ENCODE measurements around the gene PPP4C. TPM values are rescaled to one million over a fixed set of nuclear protein-coding genes. Genes with fewer than 3 reads are reported as not detected.

PPP4C gene
- total RNA-seq, 4 donors from 2014 or later: 41.2 to 58.5 (median 48.6) TPM

DNA sequence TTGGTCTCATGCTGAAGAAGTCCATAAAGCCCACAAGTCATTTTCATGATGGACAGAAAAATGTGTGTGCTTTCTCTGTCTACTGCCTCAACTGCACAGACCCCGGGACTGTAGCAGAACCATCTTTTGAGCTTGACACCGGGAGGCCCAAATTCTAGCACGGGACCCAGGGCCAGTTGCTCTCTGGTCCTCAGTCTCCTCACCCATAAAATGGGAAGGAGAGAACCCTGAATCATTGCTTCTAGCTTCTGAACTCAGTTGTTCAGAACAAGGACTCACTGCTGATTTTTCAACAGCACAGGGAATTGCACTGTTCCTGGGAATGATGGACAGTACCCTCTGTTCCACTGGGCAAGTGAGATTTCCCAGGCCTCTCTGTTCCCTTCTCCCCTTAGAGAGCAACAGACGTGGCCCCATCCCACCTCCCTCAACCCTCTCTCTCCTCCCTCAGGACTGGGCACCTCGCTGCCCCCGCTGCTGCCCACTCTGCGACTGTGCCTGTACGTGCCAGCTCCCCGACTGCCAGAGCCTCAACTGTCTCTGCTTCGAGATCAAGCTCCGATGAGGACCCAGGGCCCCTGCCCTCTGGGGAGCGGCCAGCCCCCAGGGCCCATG is 12.4 kb upstream of the PPP4C start:
- TF ChIP-seq POLR2A (IDR thresholded peaks at IDR 0.05) (no peak), EP300 (IDR thresholded peaks at IDR 0.05) (no peak), POLR2AphosphoS5 (IDR thresholded peaks at IDR 0.05) (no peak)
- TF ChIP-seq, protein P1, sequence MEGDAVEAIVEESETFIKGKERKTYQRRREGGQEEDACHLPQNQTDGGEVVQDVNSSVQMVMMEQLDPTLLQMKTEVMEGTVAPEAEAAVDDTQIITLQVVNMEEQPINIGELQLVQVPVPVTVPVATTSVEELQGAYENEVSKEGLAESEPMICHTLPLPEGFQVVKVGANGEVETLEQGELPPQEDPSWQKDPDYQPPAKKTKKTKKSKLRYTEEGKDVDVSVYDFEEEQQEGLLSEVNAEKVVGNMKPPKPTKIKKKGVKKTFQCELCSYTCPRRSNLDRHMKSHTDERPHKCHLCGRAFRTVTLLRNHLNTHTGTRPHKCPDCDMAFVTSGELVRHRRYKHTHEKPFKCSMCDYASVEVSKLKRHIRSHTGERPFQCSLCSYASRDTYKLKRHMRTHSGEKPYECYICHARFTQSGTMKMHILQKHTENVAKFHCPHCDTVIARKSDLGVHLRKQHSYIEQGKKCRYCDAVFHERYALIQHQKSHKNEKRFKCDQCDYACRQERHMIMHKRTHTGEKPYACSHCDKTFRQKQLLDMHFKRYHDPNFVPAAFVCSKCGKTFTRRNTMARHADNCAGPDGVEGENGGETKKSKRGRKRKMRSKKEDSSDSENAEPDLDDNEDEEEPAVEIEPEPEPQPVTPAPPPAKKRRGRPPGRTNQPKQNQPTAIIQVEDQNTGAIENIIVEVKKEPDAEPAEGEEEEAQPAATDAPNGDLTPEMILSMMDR (IDR thresholded peaks at IDR 0.05): no peak
- H3K27me3 ChIP-seq: no peaks in the 10 kb centered on the region
- H3K36me3 ChIP-seq: peaks cover 0 to 18% of the 10 kb centered on the region in 2 donors
- peak overlapping the region; percentile 60 to 96 for H3K4me3 ChIP-seq
- H3K9me3 ChIP-seq: no peaks in the 10 kb centered on the region
- H3K4me1 ChIP-seq: peaks cover 0 to 56% (median 30%) of the 10 kb centered on the region in 3 donors
- ATAC-seq: no peak
- 33 to 90% methylated on average over 2 to 6 of the region's 12 CpGs for WGBS, 2 donors (ENCODE audit: low coverage in 1 of 2)
- H3K27ac ChIP-seq: peak overlapping the region; percentile 93 to 99 (median 97)

- TF ChIP-seq POLR2AphosphoS5 (IDR thresholded peaks at IDR 0.05) (peak; percentile 59), POLR2A (IDR thresholded peaks at IDR 0.05) (peak in 1 of 2 donors; percentile 54), EP300 (IDR thresholded peaks at IDR 0.05) (no peak)
- TF ChIP-seq, protein P1 (IDR thresholded peaks at IDR 0.05): peak in 2 of 4 experiments; percentile 31 to 67
- Histone ChIP-seq H3K27me3 (no peaks in the 10 kb centered on the region), H3K4me1 (peaks cover 0 to 63% (median 37%) of the 10 kb centered on the region in 3 donors), H3K9me3 (no peaks in the 10 kb centered on the region), H3K36me3 (peaks cover 0 to 25% of the 10 kb centered on the region in 2 donors), H3K4me3 (peak overlapping the region; percentile 60 to 96), H3K27ac (peak overlapping the region; percentile 93 to 99 (median 97))
- WGBS, 2 donors (ENCODE audit: low coverage in 1 of 2): 0 to 2% methylated on average over 7 of the region's 27 CpGs
- ATAC-seq: peak; percentile 11
Measured at GRCh38 chr16:30063893-30064728, 11.7 kb upstream of the PPP4C start.

- peaks cover 0 to 67% (median 43%) of the 10 kb centered on the region in 3 donors for H3K4me1 ChIP-seq
- 0% methylated on average over 2 to 10 of the region's 25 CpGs for WGBS, 2 donors (ENCODE audit: low coverage in 1 of 2)
- no peaks in the 10 kb centered on the region for H3K27me3 ChIP-seq
- H3K27ac ChIP-seq: peak overlapping the region; percentile 93 to 99 (median 97)
- TF ChIP-seq POLR2A (IDR thresholded peaks at IDR 0.05) (no peak), POLR2AphosphoS5 (IDR thresholded peaks at IDR 0.05) (no peak), EP300 (IDR thresholded peaks at IDR 0.05) (no peak)
- TF ChIP-seq, protein P1 (IDR thresholded peaks at IDR 0.05): no peak
- no peak for ATAC-seq
- H3K36me3 ChIP-seq: peaks cover 0 to 31% of the 10 kb centered on the region in 2 donors
- H3K4me3 ChIP-seq: peak overlapping the region; percentile 60 to 96
- H3K9me3 ChIP-seq: no peaks in the 10 kb centered on the region
Measured at GRCh38 chr16:30064729-30065101, 11.1 kb upstream of the PPP4C start.

- H3K27me3 ChIP-seq: no peaks in the 10 kb centered on the region
- TF ChIP-seq EP300 (IDR thresholded peaks at IDR 0.05) (no peak), POLR2AphosphoS5 (IDR thresholded peaks at IDR 0.05) (peak; percentile 96), POLR2A (IDR thresholded peaks at IDR 0.05) (peak; percentile 98 to 99)
- TF ChIP-seq, protein P1 (IDR thresholded peaks at IDR 0.05): peak in 1 of 4 experiments; percentile 19
- WGBS, 2 donors (ENCODE audit: low coverage in 1 of 2): 1% methylated on average over 17 of the region's 99 CpGs; no CpG with 5 or more reads in 1 of the 2 donors
- peak within 1 kb of the TSS; percentile 88 to 96 for H3K4me3 ChIP-seq
- H3K27ac ChIP-seq: peak within 1 kb of the TSS; percentile 97 to 99 (median 97)
- peak; percentile 94 for ATAC-seq
- peaks cover 0 to 67% (median 45%) of the 10 kb centered on the region in 3 donors for H3K4me1 ChIP-seq
- H3K9me3 ChIP-seq: no peaks in the 10 kb centered on the region
- H3K36me3 ChIP-seq: peaks cover 0 to 37% of the 10 kb centered on the region in 2 donors
Measured at GRCh38 chr16:30065102-30065942, 10.5 kb upstream of the PPP4C start, which contains the start of gene ALDOA. Gene ALDOA (plus strand): TSS chr16:30065760. CDS start chr16:30066898, 1,138 bp downstream.

Data from gastroesophageal sphincter (tissue), 4 donors.